Left lung (tissue), 10 donors: ENCODE measurements around the gene PIP4K2A. TPM values are rescaled to one million over a fixed set of nuclear protein-coding genes. Genes with fewer than 3 reads are reported as not detected.

Experiments
- ATAC-seq: fragments of 200-7000 bp; cut with Tn5 transposase; one replicate; pipeline ENCODE4 v1.9.1; 2020; ENCODE audit warnings: moderate library complexity
- DNase-seq, 4 donors: peaks; one replicate each; pipeline ENCODE4 v3.0.0-alpha.2; 2013 to 2020
- H3K27ac ChIP-seq, 2 donors: fragments of 200-600 bp; sonication (generic) in 1 of 2; one replicate each; pipeline versions ENCODE4 v1.5.0 to v1.8.0; 2020 to 2021
- H3K27me3 ChIP-seq, 2 donors: fragments of 200-600 bp; sonication (generic) in 1 of 2; one replicate each; pipeline versions ENCODE4 v1.5.0 to v1.8.0; 2020 to 2021
- H3K36me3 ChIP-seq, 2 donors: fragments of 200-600 bp; sonication (generic) in 1 of 2; one replicate each; pipeline versions ENCODE4 v1.5.0 to v1.8.0; 2020 to 2021
- H3K4me1 ChIP-seq, 2 donors: fragments of 200-600 bp; one replicate each; pipeline ENCODE4 v1.8.0; 2021
- H3K4me3 ChIP-seq, 2 donors: fragments of 200-600 bp; sonication (generic) in 1 of 2; one replicate each; pipeline versions ENCODE4 v1.5.0 to v1.8.0; 2020 to 2021; ENCODE audit warnings: mild to moderate bottlenecking in 1 of 2
- H3K9me3 ChIP-seq, 2 donors: fragments of 200-600 bp; sonication (generic) in 1 of 2; one replicate each; pipeline versions ENCODE4 v1.5.0 to v1.8.0; 2020 to 2021
- intact Hi-C, 2 donors: fragments of 100-400 bp; cut with DNase I; formaldehyde crosslinking; loops; one replicate each; pipeline versions ENCODE4 v1.11.2 to v1.14.2; 2022
- polyA plus RNA-seq, 6 donors: library from polyadenylated mRNA; unstranded; fragments of 120-200 nt; gene quantifications; one replicate each; pipeline ENCODE4 v1.2.1, GENCODE V29; 2013; ENCODE audit not compliant: insufficient read length in 6 of 6
- total RNA-seq, 2 donors: library from RNA; stranded (reverse); fragmentation: NEBNext Ultra II Directional; extraction: Animal tissue kit (Norgen Biotek cat#: 25700); gene quantifications; one replicate each; pipeline ENCODE4 v1.2.1, GENCODE V29; 2021
- TF ChIP-seq, protein P1 (sequence below), 2 donors: fragments of 200-600 bp; sonication (generic) in 1 of 2; IDR thresholded peaks; one replicate each; pipeline versions ENCODE4 v1.5.0 to v1.8.0; 2021; ENCODE audit warnings: antibody characterized with exemption in 2 of 2
- donor health status: DM: no; HTN: yes; CAD: no.
- donor health status: DM: no; HTN: no; CAD: no.

PIP4K2A gene
- total and polyA plus RNA-seq, 8 donors: 24.9 to 53.8 (median 29.5) TPM

DNA sequence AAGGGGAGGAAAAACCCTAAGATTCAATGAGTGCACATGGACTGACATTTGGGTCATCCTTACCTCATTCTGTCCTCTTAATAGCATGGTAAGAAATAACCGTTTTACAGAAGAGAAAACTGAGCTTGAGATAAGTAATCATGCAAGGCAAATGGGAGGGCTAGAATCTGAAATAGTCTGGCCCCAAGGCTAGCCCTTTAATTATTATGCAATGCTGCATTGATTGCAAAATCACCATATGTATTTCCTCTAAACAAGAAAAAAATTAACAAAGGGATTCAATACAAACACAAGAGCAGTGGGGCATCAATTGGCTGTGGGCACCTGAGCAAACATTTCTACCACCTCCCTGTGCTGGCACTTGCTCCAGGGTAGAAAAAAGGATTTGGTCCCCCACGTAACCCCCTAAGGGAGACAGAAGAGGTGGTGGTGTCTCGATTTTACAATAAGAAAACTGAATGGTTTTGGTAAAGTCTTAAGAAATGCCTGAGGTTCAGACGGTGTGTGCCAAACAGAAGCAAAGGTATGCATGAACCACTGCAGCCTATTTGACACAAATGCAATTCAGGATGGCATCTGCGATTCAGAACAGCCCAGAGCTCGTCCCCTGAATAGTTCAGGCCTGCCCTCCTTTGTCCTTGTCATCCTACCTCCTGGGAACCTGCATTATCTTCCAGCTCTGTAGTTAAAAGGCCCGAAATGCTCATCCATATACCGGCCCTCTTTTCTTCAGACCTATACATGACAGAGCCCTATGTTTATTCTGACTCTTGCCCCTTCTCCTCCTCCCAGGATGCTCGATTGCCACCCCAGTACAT, 23.6 kb downstream of the PIP4K2A start:
- peak in 2 of 4 donors; percentile 69 to 72 for DNase-seq
- Histone ChIP-seq H3K4me1 (peaks cover 10 to 49% of the 10 kb centered on the region in 2 donors), H3K4me3 (no peak overlapping the region), H3K9me3 (no peaks in the 10 kb centered on the region), H3K27ac (peak overlapping the region in 1 of 2 donors; percentile 30), H3K27me3 (no peaks in the 10 kb centered on the region), H3K36me3 (no peaks in the 10 kb centered on the region)
- TF ChIP-seq, protein P1, sequence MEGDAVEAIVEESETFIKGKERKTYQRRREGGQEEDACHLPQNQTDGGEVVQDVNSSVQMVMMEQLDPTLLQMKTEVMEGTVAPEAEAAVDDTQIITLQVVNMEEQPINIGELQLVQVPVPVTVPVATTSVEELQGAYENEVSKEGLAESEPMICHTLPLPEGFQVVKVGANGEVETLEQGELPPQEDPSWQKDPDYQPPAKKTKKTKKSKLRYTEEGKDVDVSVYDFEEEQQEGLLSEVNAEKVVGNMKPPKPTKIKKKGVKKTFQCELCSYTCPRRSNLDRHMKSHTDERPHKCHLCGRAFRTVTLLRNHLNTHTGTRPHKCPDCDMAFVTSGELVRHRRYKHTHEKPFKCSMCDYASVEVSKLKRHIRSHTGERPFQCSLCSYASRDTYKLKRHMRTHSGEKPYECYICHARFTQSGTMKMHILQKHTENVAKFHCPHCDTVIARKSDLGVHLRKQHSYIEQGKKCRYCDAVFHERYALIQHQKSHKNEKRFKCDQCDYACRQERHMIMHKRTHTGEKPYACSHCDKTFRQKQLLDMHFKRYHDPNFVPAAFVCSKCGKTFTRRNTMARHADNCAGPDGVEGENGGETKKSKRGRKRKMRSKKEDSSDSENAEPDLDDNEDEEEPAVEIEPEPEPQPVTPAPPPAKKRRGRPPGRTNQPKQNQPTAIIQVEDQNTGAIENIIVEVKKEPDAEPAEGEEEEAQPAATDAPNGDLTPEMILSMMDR (IDR thresholded peaks at IDR 0.05): no peak
- peak; percentile 42 for ATAC-seq
- intact Hi-C loops: no loop called here

DNA sequence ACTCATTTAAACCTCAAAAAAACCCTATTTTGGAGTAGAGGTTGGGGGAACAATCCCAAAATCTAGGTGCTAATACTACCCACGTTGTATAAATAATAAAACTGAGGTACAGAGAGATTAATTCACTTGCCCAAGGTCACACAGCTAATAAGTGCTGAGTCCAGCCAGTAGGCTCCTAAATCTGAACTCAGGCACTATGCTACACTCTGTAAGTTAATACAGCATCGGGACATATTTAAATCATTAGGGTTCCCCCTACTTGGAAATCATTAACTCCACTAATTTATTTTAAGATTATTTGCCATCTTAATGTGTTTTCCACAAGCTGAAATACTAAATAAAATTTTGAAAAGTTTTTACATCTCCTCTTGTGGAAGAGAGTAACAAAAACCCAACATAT, 24.2 kb downstream of the PIP4K2A start:
- Histone ChIP-seq H3K4me3 (no peak overlapping the region), H3K27ac (no peak overlapping the region), H3K9me3 (no peaks in the 10 kb centered on the region), H3K36me3 (no peaks in the 10 kb centered on the region), H3K4me1 (peaks cover 10 to 54% of the 10 kb centered on the region in 2 donors), H3K27me3 (no peaks in the 10 kb centered on the region)
- intact Hi-C loops: no loop called here
- no peak for ATAC-seq
- DNase-seq: no peak
- TF ChIP-seq, protein P1 (IDR thresholded peaks at IDR 0.05): no peak

DNA sequence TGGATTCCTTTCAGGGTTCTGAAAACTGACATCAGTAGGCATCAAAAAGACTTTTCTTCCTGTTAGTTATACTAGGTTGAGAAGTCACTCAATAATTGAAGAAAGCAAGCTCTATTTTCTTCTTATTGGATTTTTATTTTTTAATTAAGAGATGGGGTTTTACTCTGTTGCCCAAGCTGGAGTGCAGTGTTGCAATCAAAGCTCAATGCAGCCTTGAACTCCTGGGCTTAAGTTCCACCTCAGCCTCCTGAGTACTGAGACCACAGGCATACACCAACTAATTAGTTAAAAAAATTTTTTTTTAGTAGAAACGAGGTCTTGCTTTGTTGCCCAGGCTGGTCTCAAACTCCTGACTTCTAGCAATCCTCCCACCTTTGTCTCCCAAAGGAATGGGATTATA, 28.0 kb downstream of the PIP4K2A start:
- Histone ChIP-seq H3K36me3 (no peaks in the 10 kb centered on the region), H3K27ac (no peak overlapping the region), H3K4me1 (peaks cover 17 to 71% of the 10 kb centered on the region in 2 donors), H3K9me3 (no peaks in the 10 kb centered on the region), H3K27me3 (no peaks in the 10 kb centered on the region), H3K4me3 (no peak overlapping the region)
- ATAC-seq: no peak
- intact Hi-C loops: no loop called here
- DNase-seq: no peak
- TF ChIP-seq, protein P1 (IDR thresholded peaks at IDR 0.05): no peak

DNA sequence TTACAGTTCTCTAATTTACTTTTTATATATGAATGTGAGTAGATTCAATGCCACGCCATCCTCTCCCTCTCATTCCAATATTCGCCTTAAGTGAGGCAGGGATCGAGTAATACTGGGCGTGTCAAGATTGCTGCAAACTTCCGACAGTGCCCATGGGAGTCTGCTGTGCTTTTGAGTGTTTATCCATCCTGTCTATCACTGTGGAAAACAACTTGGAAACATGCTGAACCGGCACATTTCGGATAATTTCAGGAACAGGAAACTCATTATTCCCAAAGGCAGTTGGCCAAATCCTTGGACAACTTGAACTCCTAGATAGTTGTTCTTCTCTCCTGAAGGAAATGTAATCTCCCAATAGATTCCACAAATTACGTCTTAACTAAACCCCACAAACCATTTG, 28.5 kb downstream of the PIP4K2A start:
- no peak for ATAC-seq
- intact Hi-C loops: no loop called here
- TF ChIP-seq, protein P1 (IDR thresholded peaks at IDR 0.05): no peak
- DNase-seq: no peak
- H3K4me1 ChIP-seq: peaks cover 14 to 71% of the 10 kb centered on the region in 2 donors
- no peaks in the 10 kb centered on the region for H3K9me3 ChIP-seq
- no peaks in the 10 kb centered on the region for H3K36me3 ChIP-seq
- H3K27ac ChIP-seq: no peak overlapping the region
- no peaks in the 10 kb centered on the region for H3K27me3 ChIP-seq
- no peak overlapping the region for H3K4me3 ChIP-seq

DNA sequence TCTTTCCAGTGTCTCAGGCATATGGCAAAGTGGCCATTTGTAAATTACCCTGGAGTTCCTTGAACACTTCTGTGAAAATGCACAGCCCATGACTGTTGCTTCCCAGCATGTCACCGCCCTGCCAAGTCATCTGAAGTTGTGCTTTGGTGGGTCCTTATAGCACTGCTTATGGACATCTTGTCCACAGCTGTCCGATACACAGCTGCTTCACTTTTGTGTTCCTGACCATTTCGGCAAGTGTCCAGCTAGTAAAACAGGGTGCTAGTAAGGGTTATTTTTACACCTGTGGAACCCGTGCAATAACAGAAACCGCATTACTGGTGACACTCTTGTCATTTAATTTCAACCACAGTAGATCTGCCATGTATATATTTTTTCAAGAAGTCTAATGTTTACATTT, 29.7 kb downstream of the PIP4K2A start:
- intact Hi-C loops: no loop called here
- H3K27ac ChIP-seq: no peak overlapping the region
- H3K4me3 ChIP-seq: no peak overlapping the region
- H3K9me3 ChIP-seq: no peaks in the 10 kb centered on the region
- no peaks in the 10 kb centered on the region for H3K27me3 ChIP-seq
- H3K4me1 ChIP-seq: peaks cover 10 to 59% of the 10 kb centered on the region in 2 donors
- ATAC-seq (no peak), DNase-seq (no peak)
- H3K36me3 ChIP-seq: no peaks in the 10 kb centered on the region
- TF ChIP-seq, protein P1 (IDR thresholded peaks at IDR 0.05): no peak
